GM08714 (cell line): Measurements from ENCODE around the gene ARID1B.

Experiments
- H3K4me3 ChIP-seq: fragments of 200-500 bp; sonication (Bioruptor generic); 2 replicates; pipeline ENCODE4 v1.5.1; 2014; ENCODE audit warnings: mild to moderate bottlenecking, low read length, inconsistent platforms
- ZNF274 ChIP-seq: IDR thresholded peaks from 2 replicates; pipeline ENCODE4 v1.6.1; 2012; ENCODE audit warnings: mild to moderate bottlenecking, low read depth, low read length

The ARID1B gene

GRCh38 chr6:157229132-157229618, 452.0 kb downstream of the ARID1B start:
- H3K4me3 ChIP-seq, result no peak overlapping the region
- TF ChIP-seq ZNF274, result no peak

- no peak for TF ChIP-seq ZNF274
- no peak overlapping the region for H3K4me3 ChIP-seq
Observed at GRCh38 chr6:157229713-157230112, 452.5 kb downstream of the ARID1B start.

GRCh38 chr6:157230910-157231309, 453.7 kb downstream of the ARID1B start:
- no peak overlapping the region for H3K4me3 ChIP-seq
- no peak for TF ChIP-seq ZNF274

GRCh38 chr6:157232161-157232895, 455.1 kb downstream of the ARID1B start:
- no peak overlapping the region for H3K4me3 ChIP-seq
- TF ChIP-seq ZNF274, result no peak

- no peak overlapping the region for H3K4me3 ChIP-seq
- TF ChIP-seq ZNF274, result no peak
Observed at GRCh38 chr6:157233156-157233555, 456.0 kb downstream of the ARID1B start.

GRCh38 chr6:157233686-157234085, 456.5 kb downstream of the ARID1B start:
- no peak overlapping the region for H3K4me3 ChIP-seq
- no peak for TF ChIP-seq ZNF274

GRCh38 chr6:157235600-157236039, 458.4 kb downstream of the ARID1B start:
- TF ChIP-seq ZNF274, result no peak
- peak overlapping the region; percentile 27; the same call in 1 of the 2 replicates for H3K4me3 ChIP-seq

- peak overlapping the region; percentile 27; the same call in 1 of the 2 replicates for H3K4me3 ChIP-seq
- no peak for TF ChIP-seq ZNF274
Observed at GRCh38 chr6:157236040-157236725, 459.0 kb downstream of the ARID1B start.

GRCh38 chr6:157238346-157238745, 461.2 kb downstream of the ARID1B start:
- H3K4me3 ChIP-seq, result no peak overlapping the region
- no peak for TF ChIP-seq ZNF274

- TF ChIP-seq ZNF274, result no peak
- H3K4me3 ChIP-seq, result no peak overlapping the region
Observed at GRCh38 chr6:157239148-157239547, 462.0 kb downstream of the ARID1B start.

GRCh38 chr6:157239671-157240058, 462.5 kb downstream of the ARID1B start:
- H3K4me3 ChIP-seq, result no peak overlapping the region
- no peak for TF ChIP-seq ZNF274

GRCh38 chr6:157240059-157240959, 463.1 kb downstream of the ARID1B start:
- no peak for TF ChIP-seq ZNF274
- H3K4me3 ChIP-seq, result no peak overlapping the region; the same call in 1 of the 2 replicates

GRCh38 chr6:157240960-157241311, 463.8 kb downstream of the ARID1B start:
- no peak overlapping the region; the same call in 1 of the 2 replicates for H3K4me3 ChIP-seq
- TF ChIP-seq ZNF274, result no peak

- no peak for TF ChIP-seq ZNF274
- no peak overlapping the region for H3K4me3 ChIP-seq
Observed at GRCh38 chr6:157242791-157243190, 465.6 kb downstream of the ARID1B start.
